Jurkat, Clone E6-1 (cell line): ENCODE results near the gene PARD3.
A peak's percentile ranks its signal among the peaks of the same experiment; 100 is the strongest.

Experiments
- DNase-seq: peaks from one replicate; pipeline ENCODE4 v3.0.0-alpha.2; 2011; ENCODE audit warnings: low read depth, low spot score
- H3K4me3 ChIP-seq: 2 replicates; pipeline ENCODE4 v1.5.1; 2011; ENCODE audit warnings: mild to moderate bottlenecking, low read length, control low read depth, moderate library complexity

Gene PARD3

GRCh38 chr10:34303022-34303421 is 512.1 kb downstream of the PARD3 start:
- no peak overlapping the region for H3K4me3 ChIP-seq
- DNase-seq, result no peak

DNA sequence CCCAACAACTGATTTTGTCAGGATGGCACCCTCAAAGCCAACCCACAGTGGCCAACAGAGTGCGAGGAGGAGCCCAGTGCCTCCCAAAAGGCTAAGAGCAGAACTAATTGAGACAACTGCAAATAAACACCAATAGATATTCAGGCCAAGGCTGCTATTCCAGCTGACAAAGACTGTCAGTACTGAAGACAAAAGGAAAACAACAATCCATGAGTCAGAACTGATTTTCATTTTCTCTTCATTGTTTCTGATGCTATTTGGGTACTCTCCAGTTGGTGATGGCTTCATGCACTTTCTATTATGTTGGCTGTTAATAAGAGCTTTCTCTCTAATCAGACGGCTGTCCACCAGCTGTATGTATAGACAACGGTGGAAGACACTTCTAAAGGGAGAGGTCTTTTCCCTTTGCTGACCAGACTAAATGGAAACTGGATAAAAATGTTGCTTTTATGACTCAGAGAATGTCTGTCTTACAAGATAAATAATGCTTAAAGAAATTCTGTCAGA is 515.9 kb downstream of the PARD3 start:
- no peak overlapping the region for H3K4me3 ChIP-seq
- no peak for DNase-seq

DNA sequence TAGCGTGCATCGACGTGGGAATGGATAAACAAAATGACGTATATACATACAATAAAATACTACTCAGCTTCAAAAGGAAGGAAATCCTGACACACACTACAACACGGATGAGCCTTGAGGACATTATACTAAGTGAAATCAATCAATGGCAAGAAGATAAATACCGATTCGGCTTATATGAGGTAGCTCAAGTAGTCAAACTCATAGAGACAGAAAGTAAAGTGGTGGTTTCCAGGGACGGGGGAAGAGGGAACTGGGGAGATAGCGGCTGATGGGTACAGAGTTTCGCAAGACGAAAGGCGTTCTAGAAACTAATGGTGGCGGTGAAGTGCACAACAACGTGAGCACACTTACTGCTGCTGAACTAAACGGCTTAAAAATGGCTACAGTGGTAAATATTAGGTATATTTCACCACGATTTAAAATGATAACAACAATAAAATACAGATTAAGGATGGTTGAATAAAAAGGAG is 516.7 kb downstream of the PARD3 start:
- no peak for DNase-seq
- H3K4me3 ChIP-seq, result no peak overlapping the region

GRCh38 chr10:34297541-34298345 is 517.4 kb downstream of the PARD3 start:
- DNase-seq, result no peak
- no peak overlapping the region for H3K4me3 ChIP-seq

- DNase-seq, result no peak
- no peak overlapping the region for H3K4me3 ChIP-seq
These were observed 520.0 kb downstream of the PARD3 start for GRCh38 chr10:34295142-34295548.

GRCh38 chr10:34294137-34294536 is 521.0 kb downstream of the PARD3 start:
- no peak overlapping the region for H3K4me3 ChIP-seq
- no peak for DNase-seq

GRCh38 chr10:34292675-34293074 is 522.4 kb downstream of the PARD3 start:
- no peak overlapping the region for H3K4me3 ChIP-seq
- no peak for DNase-seq

DNA sequence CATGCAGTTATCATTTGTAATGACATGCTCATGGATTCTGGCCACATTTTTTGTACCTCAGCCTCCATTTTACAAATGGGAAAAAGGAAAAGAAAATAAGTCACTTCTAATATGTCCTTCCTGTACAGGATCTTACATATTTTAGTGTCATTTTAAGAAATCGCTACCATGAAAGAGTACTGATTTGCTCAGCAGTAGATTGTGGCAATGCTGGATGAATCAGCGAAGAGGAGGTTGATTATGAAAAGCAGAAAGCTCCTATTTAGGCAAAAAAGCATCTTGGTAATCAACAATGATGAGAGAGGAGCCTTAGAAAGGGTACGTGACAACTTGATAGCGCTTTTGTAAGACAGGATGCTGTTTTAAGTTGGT is 522.9 kb downstream of the PARD3 start:
- H3K4me3 ChIP-seq, result no peak overlapping the region
- no peak for DNase-seq

DNA sequence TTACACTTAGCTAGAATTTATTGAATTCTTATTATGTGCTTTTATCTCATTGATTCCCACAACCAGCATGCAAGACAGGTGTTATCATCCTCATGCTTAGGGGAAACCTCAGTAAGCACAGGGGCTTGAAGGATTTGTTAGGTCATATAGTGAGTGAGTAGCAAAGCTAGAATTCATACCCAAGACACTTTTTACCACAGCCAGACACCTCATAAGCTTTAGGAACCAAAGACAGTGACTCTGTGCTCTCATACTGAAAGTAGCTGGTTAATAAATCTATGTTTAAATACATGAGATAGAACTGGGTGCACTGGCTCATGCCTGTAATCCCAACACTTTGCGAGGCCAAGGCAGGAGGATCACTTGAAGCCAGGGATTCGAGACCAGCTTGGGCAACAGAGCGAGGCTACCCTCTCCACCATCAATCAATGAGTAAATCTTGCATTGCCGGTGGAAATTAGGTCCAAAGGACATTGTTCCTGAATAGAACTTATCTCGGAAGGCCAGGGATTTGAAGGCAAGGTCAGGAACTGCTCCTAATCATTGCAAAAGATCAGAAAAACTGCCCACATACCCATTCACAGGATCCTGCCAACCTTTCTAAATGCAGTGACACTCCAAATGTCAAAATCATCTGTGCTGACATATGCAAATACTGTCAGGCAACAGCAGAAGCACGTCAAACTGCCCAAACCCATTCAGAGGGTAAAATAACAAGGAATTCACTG is 523.5 kb downstream of the PARD3 start:
- no peak for DNase-seq
- H3K4me3 ChIP-seq, result no peak overlapping the region

DNA sequence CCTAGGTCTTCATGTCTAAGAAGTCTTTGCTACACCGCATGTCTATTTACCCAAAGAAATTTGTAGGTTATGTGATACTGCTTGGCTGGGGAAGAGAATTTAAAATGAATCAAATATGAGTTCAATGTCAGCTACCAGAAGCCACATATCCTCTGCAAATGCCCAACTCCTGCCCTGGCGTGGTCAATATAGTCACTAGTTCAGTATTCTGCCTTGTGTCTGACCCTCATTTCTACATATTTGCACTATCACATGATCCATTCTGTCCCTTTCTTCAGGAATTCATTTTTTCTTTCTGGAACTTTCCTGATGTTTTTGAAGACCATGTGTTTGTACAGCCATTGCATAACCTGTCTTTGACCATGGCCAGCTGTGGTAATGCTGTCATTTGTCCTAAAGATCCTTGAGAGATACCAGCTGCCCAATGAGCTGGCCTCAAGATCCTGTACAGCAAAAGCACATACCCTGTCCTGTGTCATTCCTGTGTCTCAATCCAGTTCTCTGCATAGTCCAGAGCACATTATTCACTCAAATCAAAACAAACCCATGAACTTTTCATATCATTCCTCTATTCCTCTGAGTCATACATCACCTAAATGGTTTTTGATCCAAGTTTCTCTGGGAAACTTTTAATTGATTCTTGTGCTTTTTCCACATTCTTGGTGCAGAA is 524.5 kb downstream of the PARD3 start:
- no peak for DNase-seq

GRCh38 chr10:34288634-34289033 is 526.5 kb downstream of the PARD3 start:
- no peak for DNase-seq
- no peak overlapping the region for H3K4me3 ChIP-seq

More for the DNA sequence above, 524.5 kb downstream of the PARD3 start:
- no peak overlapping the region for H3K4me3 ChIP-seq

DNA sequence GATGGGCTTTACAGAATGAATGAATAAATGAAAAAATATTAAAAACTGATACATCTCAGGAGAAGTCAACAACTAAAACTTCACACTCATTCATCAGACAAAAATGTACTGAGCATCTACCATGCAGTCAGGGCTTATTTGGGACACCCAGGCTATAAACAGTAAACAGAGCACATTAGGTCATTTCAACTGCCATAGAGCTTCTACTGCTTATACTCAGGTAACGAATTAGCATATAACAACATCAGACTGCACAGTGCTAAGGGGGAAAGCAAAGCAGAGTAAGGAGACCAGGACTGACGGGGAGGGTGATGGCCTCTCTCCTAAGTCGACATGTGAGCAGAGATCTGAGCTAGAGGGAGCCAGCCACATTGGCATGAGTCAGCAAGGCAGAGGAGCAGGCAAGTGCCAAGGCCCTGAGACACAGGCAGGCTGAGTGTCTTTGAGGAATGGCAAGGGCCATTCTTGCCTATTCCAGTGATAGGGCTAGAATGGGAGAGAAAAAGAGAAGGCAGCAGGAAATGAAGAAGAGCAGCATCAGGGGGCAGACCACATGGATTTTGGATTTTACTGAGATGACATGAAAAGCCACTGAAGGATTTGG is 528.9 kb downstream of the PARD3 start:
- H3K4me3 ChIP-seq, result no peak overlapping the region
- DNase-seq, result no peak

DNA sequence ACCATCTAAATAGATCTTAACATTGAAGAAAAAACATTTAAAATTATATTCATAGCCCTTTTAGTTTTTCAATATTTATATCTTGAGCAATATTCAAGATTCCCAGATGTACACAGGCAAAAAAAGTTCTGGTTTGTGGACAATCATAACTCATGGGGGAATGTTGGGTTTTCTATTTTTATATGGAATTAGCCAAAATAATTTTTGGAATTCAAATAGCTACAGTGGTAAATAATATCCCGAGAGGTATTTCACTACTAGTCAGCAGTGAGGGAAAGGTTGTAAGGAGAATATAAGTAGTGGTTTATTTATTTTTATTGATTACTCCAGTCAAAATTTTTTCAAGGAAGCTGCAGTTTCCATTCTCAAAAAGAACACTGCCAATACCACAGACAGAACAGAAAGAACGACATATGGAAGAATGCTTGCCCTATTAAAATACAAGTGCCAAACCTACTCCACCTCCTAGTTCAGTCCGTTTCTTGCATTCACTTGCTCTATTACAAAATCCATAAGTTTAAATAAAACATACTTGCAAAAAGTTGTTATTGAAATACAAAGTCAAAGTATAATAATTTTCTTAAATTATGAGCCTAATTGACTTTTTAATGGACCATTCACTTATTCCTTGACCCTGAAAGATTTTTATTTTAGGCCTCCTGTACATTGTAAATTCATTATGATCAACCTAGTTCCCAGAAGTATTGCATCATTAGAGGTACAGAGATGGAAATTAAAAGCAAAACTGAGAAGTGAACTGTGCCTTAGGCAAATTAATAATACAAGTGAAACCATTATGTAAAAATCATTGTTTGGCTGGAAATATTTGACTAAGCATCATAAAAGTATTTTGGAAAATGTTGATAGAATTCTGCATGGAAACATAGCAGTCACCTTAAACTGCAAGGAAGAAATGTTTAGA is 533.2 kb downstream of the PARD3 start:
- no peak overlapping the region for H3K4me3 ChIP-seq
- no peak for DNase-seq

- peak; percentile 5 for DNase-seq
- H3K4me3 ChIP-seq, result no peak overlapping the region
These were observed 534.3 kb downstream of the PARD3 start for GRCh38 chr10:34280599-34281374.

GRCh38 chr10:34275626-34276130 is 539.4 kb downstream of the PARD3 start:
- no peak overlapping the region for H3K4me3 ChIP-seq
- no peak for DNase-seq

- DNase-seq, result no peak
- no peak overlapping the region for H3K4me3 ChIP-seq
These were observed 540.2 kb downstream of the PARD3 start for GRCh38 chr10:34274906-34275305.

DNA sequence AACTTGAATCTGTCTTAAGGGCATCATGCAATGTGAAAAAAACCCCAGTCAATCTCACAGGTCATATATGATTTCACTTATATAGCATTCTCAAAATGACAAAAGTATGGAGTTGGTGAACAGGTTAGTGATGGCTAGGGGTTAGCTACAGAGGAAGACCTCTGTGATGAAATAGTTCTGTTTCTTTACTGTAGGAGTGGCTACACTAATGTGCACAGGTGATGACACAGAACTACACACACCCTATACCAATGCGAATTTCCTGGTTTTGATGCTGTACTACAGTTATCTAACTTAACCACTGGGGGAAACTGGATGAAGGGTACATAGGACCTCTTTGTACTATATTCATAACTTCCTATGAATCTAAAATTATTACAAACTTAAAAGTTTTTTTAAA is 541.8 kb downstream of the PARD3 start:
- no peak for DNase-seq
- H3K4me3 ChIP-seq, result no peak overlapping the region

DNA sequence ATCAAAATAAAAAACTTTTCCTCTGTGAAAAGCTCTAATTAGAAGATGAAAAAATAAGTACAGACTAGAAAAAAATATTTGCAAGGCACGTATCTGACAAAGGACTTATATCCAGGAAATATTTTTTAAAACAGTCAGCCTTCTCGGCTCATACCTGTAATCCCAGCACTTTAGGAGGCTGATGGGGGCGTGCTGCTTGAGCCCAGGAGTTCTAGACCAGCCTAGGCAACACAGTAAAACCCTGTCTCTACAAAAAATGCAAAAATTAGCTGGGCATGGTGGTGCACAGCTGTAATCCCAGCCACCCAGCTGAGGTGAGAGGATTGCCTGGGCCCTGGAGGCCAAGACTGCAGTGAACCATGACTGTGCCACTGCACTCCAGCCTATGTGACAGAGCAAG is 542.8 kb downstream of the PARD3 start:
- no peak for DNase-seq

More for the DNA sequence above, 542.8 kb downstream of the PARD3 start:
- no peak overlapping the region for H3K4me3 ChIP-seq
